ENCODE data around the gene ATCAY. TPM values are rescaled to one million over a fixed set of nuclear protein-coding genes. Genes with fewer than 3 reads are reported as not detected.
A peak's percentile ranks its signal among the peaks of the same experiment; 100 is the strongest.
"Not testable (repeated sequence)": the region's sequence is repeated elsewhere in the genome, so short reads cannot be mapped to it uniquely, and the experiment has no call there.

ATCAY gene
- total RNA-seq, 1 donor from 2014 or later, result not detected

GRCh38 chr19:3938300-3938950 is 57.9 kb downstream of the ATCAY start:
- ATAC-seq; intact Hi-C loops (cut with micrococcal nuclease); DNase-seq: not testable (repeated sequence)

- intact Hi-C loops (cut with micrococcal nuclease), result no loop called here
- DNase-seq (peak; percentile 60), ATAC-seq (peak; percentile 82)
These were observed 62.4 kb downstream of the ATCAY start for GRCh38 chr19:3942790-3943409.

- DNase-seq (no peak), ATAC-seq (no peak)
- intact Hi-C loops (cut with micrococcal nuclease), result no loop called here
These were observed 63.7 kb downstream of the ATCAY start for GRCh38 chr19:3944018-3944721.

GRCh38 chr19:3945838-3946237 is 65.4 kb downstream of the ATCAY start:
- no peak for ATAC-seq
- intact Hi-C loops (cut with micrococcal nuclease), result no loop called here
- no peak for DNase-seq

- intact Hi-C loops (cut with micrococcal nuclease); ATAC-seq; DNase-seq: not testable (repeated sequence)
These were observed 66.9 kb downstream of the ATCAY start for GRCh38 chr19:3947316-3947933.

- intact Hi-C loops (cut with micrococcal nuclease), result no loop called here
- no peak for DNase-seq
- ATAC-seq, result peak; percentile 1
These were observed 68.8 kb downstream of the ATCAY start for GRCh38 chr19:3949294-3949693.

GRCh38 chr19:3949997-3950859 is 69.7 kb downstream of the ATCAY start:
- peak; percentile 21 for ATAC-seq

GRCh38 chr19:3950871-3951861 is 70.7 kb downstream of the ATCAY start:
- DNase-seq, result peak; percentile 84
- intact Hi-C loops (cut with micrococcal nuclease), result no loop called here
- peak; percentile 69 for ATAC-seq

More at GRCh38 chr19:3949997-3950859, 69.7 kb downstream of the ATCAY start:
- DNase-seq, result no peak
- intact Hi-C loops (cut with micrococcal nuclease), result no loop called here

- DNase-seq; intact Hi-C loops (cut with micrococcal nuclease); ATAC-seq: not testable (repeated sequence)
These were observed 72.3 kb downstream of the ATCAY start for GRCh38 chr19:3952755-3953276.

- peak; percentile 54 for ATAC-seq
- intact Hi-C loops (cut with micrococcal nuclease), result no loop called here
- peak; percentile 72 for DNase-seq
These were observed 73.6 kb downstream of the ATCAY start for GRCh38 chr19:3954107-3954506.

GRCh38 chr19:3955276-3955675 is 74.8 kb downstream of the ATCAY start:
- ATAC-seq; DNase-seq; intact Hi-C loops (cut with micrococcal nuclease): not testable (repeated sequence)

GRCh38 chr19:3955688-3956087 is 75.2 kb downstream of the ATCAY start:
- ATAC-seq, result no peak
- intact Hi-C loops (cut with micrococcal nuclease), result no loop called here
- no peak for DNase-seq

GRCh38 chr19:3958836-3959765 is 78.6 kb downstream of the ATCAY start:
- no peak for DNase-seq
- intact Hi-C loops (cut with micrococcal nuclease), result no loop called here
- ATAC-seq, result no peak

- ATAC-seq (no peak), DNase-seq (no peak)
- intact Hi-C loops (cut with micrococcal nuclease), result no loop called here
These were observed 79.3 kb downstream of the ATCAY start for GRCh38 chr19:3959766-3960131.

- ATAC-seq (no peak), DNase-seq (no peak)
- intact Hi-C loops (cut with micrococcal nuclease), result no loop called here
These were observed 80.5 kb downstream of the ATCAY start for GRCh38 chr19:3961007-3961406.

GRCh38 chr19:3963458-3964255 is 83.2 kb downstream of the ATCAY start:
- ATAC-seq, result no peak
- DNase-seq, result no peak
- intact Hi-C loops (cut with micrococcal nuclease), result no loop called here

Data from left ventricle myocardium superior (tissue), 1 donor.